Osteocyte (in vitro differentiated cells): ENCODE measurements around the gene COA1. TPM values are rescaled to one million over a fixed set of nuclear protein-coding genes. Genes with fewer than 3 reads are reported as not detected.

Source experiments
- DNase-seq: peaks from one replicate; pipeline ENCODE4 v3.0.0; 2021; ENCODE audit warnings: mixed read lengths; ENCODE audit not compliant: unreplicated experiment; ENCODE audit errors: extremely low spot score
- H3K27ac Mint-ChIP-seq: one replicate; pipeline ENCODE4 v1.8.0; 2021; ENCODE audit warnings: mild to moderate bottlenecking, mixed read lengths; ENCODE audit not compliant: unreplicated experiment
- H3K27me3 Mint-ChIP-seq: one replicate; pipeline ENCODE4 v1.8.0; 2021; ENCODE audit warnings: mixed read lengths; ENCODE audit not compliant: unreplicated experiment
- H3K36me3 Mint-ChIP-seq: one replicate; pipeline ENCODE4 v1.8.0; 2021; ENCODE audit warnings: mixed read lengths; ENCODE audit not compliant: unreplicated experiment
- H3K4me1 Mint-ChIP-seq: one replicate; pipeline ENCODE4 v1.8.0; 2021; ENCODE audit warnings: mixed read lengths; ENCODE audit not compliant: unreplicated experiment
- H3K4me3 Mint-ChIP-seq: one replicate; pipeline ENCODE4 v1.8.0; 2021; ENCODE audit warnings: mild to moderate bottlenecking, moderate library complexity, mixed read lengths; ENCODE audit not compliant: unreplicated experiment
- H3K9me3 Mint-ChIP-seq: one replicate; pipeline ENCODE4 v1.8.0; 2021; ENCODE audit warnings: mixed read lengths; ENCODE audit not compliant: unreplicated experiment
- total RNA-seq: library from RNA; stranded (reverse); gene quantifications from 2 replicates; pipeline ENCODE4 v1.2.1, GENCODE V29; 2021
- TF ChIP-seq, protein P1 (sequence below): fragments of 200-600 bp; sonication (generic); IDR thresholded peaks from 2 replicates; pipeline ENCODE4 v1.5.0; 2021; ENCODE audit warnings: antibody characterized with exemption, mild to moderate bottlenecking, moderate library complexity

The COA1 gene
- total RNA-seq, 1 donor from 2014 or later, result 45.9 TPM

DNA sequence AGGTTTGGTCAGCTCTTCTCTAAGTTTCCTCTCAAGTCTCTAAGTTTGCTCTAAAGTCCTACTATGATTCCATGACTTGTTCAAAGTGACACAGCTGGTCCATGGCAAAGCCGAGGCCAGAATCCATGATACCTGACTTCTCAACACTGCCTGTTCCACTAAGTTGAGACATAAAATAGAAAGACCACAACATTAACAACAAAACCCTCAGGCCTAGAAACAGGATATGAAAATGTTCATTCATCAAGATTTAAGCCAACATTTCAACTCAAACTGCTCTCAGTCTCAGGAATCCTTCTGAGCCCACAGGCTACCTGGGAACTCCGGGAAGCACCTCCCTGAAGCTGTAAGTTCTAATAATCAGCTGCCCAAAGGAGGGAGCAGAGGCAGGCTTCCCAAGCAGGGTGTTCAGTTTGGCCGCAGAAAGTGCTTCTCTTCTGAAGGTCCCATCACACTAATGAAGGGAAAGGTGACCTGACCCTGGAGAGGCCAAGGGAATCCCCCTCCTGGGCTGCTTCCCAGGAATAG lies 83.6 kb downstream of the COA1 start:
- TF ChIP-seq, protein P1, sequence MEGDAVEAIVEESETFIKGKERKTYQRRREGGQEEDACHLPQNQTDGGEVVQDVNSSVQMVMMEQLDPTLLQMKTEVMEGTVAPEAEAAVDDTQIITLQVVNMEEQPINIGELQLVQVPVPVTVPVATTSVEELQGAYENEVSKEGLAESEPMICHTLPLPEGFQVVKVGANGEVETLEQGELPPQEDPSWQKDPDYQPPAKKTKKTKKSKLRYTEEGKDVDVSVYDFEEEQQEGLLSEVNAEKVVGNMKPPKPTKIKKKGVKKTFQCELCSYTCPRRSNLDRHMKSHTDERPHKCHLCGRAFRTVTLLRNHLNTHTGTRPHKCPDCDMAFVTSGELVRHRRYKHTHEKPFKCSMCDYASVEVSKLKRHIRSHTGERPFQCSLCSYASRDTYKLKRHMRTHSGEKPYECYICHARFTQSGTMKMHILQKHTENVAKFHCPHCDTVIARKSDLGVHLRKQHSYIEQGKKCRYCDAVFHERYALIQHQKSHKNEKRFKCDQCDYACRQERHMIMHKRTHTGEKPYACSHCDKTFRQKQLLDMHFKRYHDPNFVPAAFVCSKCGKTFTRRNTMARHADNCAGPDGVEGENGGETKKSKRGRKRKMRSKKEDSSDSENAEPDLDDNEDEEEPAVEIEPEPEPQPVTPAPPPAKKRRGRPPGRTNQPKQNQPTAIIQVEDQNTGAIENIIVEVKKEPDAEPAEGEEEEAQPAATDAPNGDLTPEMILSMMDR, result no peak
- no peak overlapping the region for H3K4me3 Mint-ChIP-seq
- H3K9me3 Mint-ChIP-seq, result no peaks in the 10 kb centered on the region
- H3K36me3 Mint-ChIP-seq, result peaks cover 18% of the 10 kb centered on the region
- H3K4me1 Mint-ChIP-seq, result peaks cover 57% of the 10 kb centered on the region
- no peak for DNase-seq
- no peaks in the 10 kb centered on the region for H3K27me3 Mint-ChIP-seq
- peak overlapping the region; percentile 98 for H3K27ac Mint-ChIP-seq

- Mint-ChIP-seq H3K4me1 (peaks cover 57% of the 10 kb centered on the region), H3K27ac (no peak overlapping the region), H3K27me3 (no peaks in the 10 kb centered on the region), H3K4me3 (no peak overlapping the region), H3K9me3 (no peaks in the 10 kb centered on the region), H3K36me3 (peaks cover 19% of the 10 kb centered on the region)
- TF ChIP-seq, protein P1, result no peak
- no peak for DNase-seq
Observed at GRCh38 chr7:43643846-43644245, 85.5 kb downstream of the COA1 start.

GRCh38 chr7:43642897-43643630 lies 86.3 kb downstream of the COA1 start:
- H3K27ac Mint-ChIP-seq, result no peak overlapping the region
- no peak overlapping the region for H3K4me3 Mint-ChIP-seq
- H3K4me1 Mint-ChIP-seq, result peaks cover 54% of the 10 kb centered on the region
- peaks cover 19% of the 10 kb centered on the region for H3K36me3 Mint-ChIP-seq
- H3K27me3 Mint-ChIP-seq, result no peaks in the 10 kb centered on the region
- DNase-seq, result no peak
- no peaks in the 10 kb centered on the region for H3K9me3 Mint-ChIP-seq
- TF ChIP-seq, protein P1, result no peak

DNA sequence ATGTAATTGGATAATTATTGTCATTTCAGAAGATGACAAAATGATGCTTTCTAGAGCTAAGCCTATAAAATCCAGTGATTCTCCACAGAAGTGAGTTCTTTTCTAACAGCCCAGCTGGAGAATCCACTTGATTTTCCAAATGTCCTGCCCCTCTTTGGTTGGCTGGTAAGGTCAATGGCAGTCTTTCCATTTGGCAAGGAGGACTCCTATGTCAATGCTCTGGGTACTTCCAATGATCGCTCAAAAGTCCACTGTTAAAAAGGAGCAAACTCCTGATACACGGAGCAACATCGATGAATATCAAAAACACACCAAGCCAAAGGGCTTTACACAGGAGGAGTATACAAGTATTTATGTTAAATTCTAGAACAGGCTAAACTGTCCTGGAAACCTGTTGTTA lies 88.6 kb downstream of the COA1 start:
- H3K4me3 Mint-ChIP-seq, result peak overlapping the region; percentile 14
- no peaks in the 10 kb centered on the region for H3K9me3 Mint-ChIP-seq

More for the DNA sequence above, 88.6 kb downstream of the COA1 start:
- H3K27ac Mint-ChIP-seq, result peak overlapping the region; percentile 96
- peaks cover 41% of the 10 kb centered on the region for H3K4me1 Mint-ChIP-seq
- peaks cover 26% of the 10 kb centered on the region for H3K36me3 Mint-ChIP-seq
- TF ChIP-seq, protein P1, result no peak
- no peak for DNase-seq
- no peaks in the 10 kb centered on the region for H3K27me3 Mint-ChIP-seq
